Ureter (tissue), 1 donor: Measurements from ENCODE around the gene UBE2Q2. TPM values are rescaled to one million over a fixed set of nuclear protein-coding genes. Genes with fewer than 3 reads are reported as not detected.
"Not testable (repeated sequence)": the region's sequence is repeated elsewhere in the genome, so short reads cannot be mapped to it uniquely, and the experiment has no call there.

Experiments used
- DNase-seq: peaks from one replicate; pipeline ENCODE4 v3.0.0-alpha.2; 2020; ENCODE audit warnings: low spot score
- total RNA-seq: library from RNA; stranded (reverse); gene quantifications from one replicate; pipeline ENCODE4 v1.2.4, GENCODE V29; 2023
- donor health status: DM: yes; HTN: yes; CAD: no.

UBE2Q2 gene
- total RNA-seq = 29.1 TPM

- peak; percentile 64 for DNase-seq
These were observed at the start of gene UBE2Q2 for GRCh38 chr15:75842722-75843677. Gene UBE2Q2 (plus strand): TSS chr15:75843447. CDS start chr15:75843667, 220 bp downstream.

DNA sequence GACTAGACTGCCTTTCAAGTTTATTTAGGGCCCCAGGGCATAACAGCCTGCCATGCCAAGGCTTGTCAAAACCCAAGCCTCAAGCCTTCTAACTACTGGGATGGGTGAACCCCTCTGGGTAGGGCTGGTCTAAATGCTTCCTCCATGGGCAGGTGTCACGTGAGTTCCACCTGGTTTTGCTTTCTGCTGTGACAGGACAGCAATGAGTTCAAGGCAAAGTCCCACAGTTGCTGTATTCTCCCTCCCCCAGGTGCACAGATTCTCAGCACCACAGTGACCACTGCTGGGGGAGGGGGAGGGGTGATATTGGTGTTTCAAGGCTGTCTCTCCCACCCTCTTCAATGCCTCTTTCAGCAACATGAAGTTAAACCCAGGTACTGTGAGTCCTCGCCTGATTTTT lies 46.9 kb upstream of the UBE2Q2 start:
- peak; percentile 32 for DNase-seq

DNA sequence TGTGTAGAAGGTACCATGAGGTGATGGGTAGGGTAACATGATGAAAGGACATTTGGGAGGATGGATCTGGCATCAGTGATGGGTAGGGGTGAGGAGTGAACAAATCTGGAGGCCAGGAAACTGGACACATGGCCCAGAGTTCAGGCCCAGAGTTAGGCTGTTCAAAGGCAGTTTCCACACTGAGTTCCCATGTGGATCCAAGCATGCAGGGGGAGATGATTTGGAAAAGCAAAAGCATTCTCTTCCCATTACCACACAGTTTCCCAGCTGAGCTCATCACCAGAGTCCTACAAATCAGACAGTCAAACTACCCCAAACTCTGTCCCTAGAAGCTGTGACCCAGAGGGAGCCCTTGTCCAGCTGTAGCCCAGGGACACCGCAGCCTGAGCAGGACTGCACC lies 46.1 kb upstream of the UBE2Q2 start:
- DNase-seq = peak; percentile 29

- DNase-seq = no peak
These were observed 44.1 kb upstream of the UBE2Q2 start for GRCh38 chr15:75799190-75799589.

- peak; percentile 10 for DNase-seq
These were observed 42.8 kb upstream of the UBE2Q2 start for GRCh38 chr15:75800409-75800808.

DNA sequence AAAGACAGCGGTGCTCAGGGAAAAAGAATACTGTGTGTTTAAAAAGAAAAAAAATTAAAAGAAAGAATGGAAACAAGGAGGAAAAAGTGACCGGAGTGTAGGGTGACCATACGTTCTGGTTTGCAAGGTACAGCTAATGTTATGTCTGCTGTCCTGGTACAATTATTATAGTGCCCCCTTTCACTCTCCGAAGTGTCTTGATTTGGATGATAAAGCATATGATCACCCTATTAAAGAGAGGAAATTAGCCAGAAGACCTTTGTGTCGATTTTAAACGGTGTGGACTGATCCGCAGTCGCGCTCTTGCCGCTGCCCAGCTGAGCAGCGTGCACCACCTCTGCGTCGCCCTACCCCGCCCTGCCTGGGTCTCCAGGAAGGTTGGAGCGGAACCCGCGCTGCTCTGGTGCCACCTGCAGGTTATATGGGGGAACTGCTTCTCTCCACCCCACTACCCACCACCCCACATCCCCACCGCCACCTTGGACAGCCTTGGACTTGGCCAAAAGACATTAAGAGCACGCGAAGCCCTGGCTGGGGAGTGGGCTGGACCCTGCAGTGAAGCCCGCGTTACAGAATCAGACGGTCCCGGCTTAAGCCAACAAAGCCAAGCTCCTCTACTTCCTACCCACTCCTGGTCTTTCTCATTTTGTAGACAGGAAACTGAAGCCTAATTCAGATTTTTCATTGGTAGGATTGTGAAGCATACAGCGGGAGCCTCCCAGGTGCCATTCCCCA lies 41.2 kb upstream of the UBE2Q2 start:
- DNase-seq = peak; percentile 83

- DNase-seq = not testable (repeated sequence)
These were observed 35.8 kb upstream of the UBE2Q2 start for GRCh38 chr15:75807486-75807885.

GRCh38 chr15:75808009-75808408 lies 35.2 kb upstream of the UBE2Q2 start:
- DNase-seq = not testable (repeated sequence)

- DNase-seq = no peak
These were observed 34.7 kb upstream of the UBE2Q2 start for GRCh38 chr15:75808563-75808962.

- no peak for DNase-seq
These were observed 33.1 kb upstream of the UBE2Q2 start for GRCh38 chr15:75809986-75810750.

DNA sequence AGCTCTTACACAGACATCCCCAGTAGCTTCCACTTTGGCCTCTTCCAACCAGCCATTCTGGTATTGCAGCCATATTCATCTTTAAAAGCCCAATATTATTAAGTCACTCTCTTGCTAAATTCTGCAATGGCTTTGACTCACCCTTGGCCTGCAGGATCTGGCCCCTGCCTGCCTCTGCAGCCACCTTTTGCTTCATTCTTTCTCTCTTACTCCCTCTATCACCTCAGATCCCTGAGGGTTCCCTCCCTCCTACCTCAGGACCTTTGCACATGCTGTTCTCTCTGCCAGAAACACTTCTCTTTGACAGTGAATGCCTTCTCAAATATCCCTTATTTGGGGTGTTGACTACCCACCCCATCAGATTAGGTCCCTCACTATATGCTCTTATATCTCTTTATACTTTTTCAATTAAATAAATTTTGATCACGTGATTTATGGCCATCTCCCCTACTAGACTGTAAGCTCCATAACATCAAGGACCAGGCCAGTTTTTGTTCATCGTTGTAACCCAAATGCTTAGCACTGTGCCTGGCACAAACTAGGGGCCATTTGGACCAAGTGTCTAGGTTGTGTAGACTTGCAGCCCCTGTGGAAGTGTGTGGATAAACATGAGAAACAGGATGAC lies 32.3 kb upstream of the UBE2Q2 start:
- DNase-seq = no peak

- no peak for DNase-seq
These were observed 31.6 kb upstream of the UBE2Q2 start for GRCh38 chr15:75811626-75812025.

DNA sequence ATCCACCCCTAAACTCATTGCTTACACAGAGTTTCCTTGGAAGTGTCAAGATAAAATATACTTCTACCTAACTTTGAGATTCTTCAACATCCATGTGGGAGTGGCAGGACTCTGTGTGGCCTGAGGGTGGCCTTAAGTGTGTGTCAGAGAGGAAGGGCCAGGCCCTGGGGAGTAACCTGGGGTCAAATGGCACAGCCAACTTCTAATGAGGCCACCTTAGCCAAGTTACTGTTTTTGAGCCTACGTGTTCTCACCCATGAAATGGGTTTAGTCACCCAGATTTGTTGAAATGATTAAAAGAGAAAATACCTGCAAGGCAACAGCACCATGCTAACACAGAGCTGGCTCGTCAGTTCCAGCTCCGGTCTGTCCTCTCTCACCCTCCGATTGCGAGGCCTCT lies 28.5 kb upstream of the UBE2Q2 start:
- no peak for DNase-seq

DNA sequence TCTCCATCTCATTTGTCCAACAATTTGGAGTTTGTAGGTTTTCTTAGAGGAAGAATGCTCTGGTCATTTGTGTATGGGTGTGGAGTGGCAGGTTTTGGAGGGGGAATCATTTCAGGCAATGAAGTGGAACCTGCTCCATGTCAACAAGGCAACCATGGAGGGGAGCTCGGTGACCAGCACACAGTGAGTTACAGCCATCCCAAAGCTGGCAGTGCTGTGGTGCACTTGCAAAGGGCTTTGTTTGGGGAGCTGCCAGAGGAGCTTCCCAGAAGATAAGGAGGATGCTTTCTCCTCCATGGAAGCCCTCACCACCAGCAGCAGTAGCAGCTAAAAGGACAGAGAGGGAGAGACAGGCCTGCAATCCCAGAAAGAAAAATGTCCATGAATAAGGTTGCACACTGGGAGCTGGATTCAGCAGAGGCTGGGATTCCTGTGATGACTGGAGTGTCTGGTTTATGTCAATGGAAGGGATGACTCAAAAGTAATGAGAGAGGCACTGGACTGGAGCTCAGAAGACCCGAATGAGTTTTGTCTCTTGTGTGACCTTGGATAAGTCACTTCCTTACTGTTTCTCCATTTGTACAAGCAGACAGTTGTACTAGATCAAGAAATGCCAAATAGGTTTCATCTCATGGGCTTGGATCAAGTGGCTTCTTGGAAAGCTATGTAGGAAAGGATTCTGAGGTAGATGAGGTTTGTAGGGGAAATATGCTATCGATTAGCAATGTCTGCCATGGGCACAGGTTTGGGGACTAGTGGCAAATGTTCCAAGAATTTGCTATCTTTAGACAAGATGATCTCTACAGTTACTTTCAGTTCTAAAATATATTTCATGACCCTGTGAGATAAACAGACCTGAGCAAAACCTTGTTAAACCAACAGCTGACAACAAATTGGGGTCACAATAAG lies 27.2 kb upstream of the UBE2Q2 start:
- no peak for DNase-seq

GRCh38 chr15:75817138-75817935 lies 25.9 kb upstream of the UBE2Q2 start:
- DNase-seq = no peak

- DNase-seq = no peak
These were observed 23.0 kb upstream of the UBE2Q2 start for GRCh38 chr15:75820206-75820605.

DNA sequence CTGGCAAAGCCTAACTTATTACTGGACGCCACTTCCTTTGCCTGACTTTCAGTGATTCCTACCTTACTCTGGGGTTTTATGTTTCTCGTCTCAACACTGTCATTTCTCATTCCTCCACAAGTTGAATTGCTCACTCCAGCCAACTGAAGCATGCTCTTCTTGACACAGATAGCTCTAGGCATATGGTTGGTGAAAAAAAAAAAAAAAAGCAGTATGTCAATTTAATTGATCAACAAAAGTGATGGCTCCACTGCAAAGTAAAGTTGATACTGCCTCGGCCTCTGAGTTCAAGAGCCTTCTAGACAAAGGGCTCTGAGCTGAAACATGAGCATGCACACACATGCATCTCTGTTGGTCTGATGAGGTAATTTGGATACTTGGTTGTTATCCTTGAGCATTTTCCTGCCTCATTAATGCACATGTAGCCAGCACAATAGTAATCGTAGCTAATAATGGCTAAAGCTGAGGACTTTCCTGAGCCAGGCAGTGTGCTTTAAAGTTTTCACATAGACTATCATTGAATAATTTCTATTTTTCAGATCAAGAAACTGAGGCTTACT lies 21.4 kb upstream of the UBE2Q2 start:
- DNase-seq = no peak

DNA sequence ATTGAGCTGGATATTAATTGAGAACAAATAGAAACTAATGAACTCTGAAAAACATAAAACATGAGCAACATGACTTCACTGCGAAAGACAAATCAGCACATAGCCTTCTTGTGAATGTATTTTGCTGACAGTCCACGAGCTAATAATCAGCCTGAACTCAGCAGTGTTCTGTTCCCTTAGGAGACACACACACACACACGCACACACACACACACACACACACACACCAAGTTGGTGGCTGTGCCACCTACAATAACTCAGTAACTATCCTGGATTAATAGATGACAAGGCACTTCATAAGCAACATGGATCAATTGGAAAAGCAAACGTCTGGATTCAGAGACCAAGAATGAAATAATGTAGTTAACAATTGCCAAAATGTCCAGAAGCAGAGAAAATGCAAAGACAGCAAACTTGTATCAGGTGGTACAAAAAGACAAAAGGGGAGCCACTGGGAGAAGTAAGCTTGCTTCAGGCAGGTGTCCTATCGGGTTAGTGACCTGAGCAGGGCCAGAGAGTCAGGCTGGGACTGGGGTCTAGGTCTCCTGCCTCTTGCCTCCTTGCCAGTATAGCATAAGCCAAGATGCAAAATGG lies 20.5 kb upstream of the UBE2Q2 start:
- no peak for DNase-seq
